NK-92 (cell line): ENCODE measurements around the gene CADM4.
"Not testable (repeated sequence)": the region's sequence is repeated elsewhere in the genome, so short reads cannot be mapped to it uniquely, and the experiment has no call there.

ENCODE experiments used
- DNase-seq: peaks from one replicate; lab custom pipeline; 2025; ENCODE audit not compliant: unreplicated experiment; lab: John Stamatoyannopoulos, UW

The CADM4 gene

GRCh38 chr19:43639519-43640423, at the start of gene CADM4:
CADM4 (minus strand) TSS chr19:43639850; CDS start chr19:43639790, 60 bp downstream.
- no peak for DNase-seq

- DNase-seq, result no peak
These were observed 48.5 kb upstream of the CADM4 start for GRCh38 chr19:43688059-43688701.

GRCh38 chr19:43687660-43687997, 48.0 kb upstream of the CADM4 start:
- DNase-seq, result no peak

- DNase-seq, result no peak
These were observed 44.7 kb upstream of the CADM4 start for GRCh38 chr19:43684326-43684725.

GRCh38 chr19:43683905-43684304, 44.3 kb upstream of the CADM4 start:
- DNase-seq, result no peak

GRCh38 chr19:43682824-43683661, 43.4 kb upstream of the CADM4 start:
- no peak for DNase-seq

GRCh38 chr19:43682269-43682668, 42.6 kb upstream of the CADM4 start:
- not testable (repeated sequence) for DNase-seq

- no peak for DNase-seq
These were observed 42.2 kb upstream of the CADM4 start for GRCh38 chr19:43681821-43682220.

- DNase-seq, result no peak
These were observed 39.0 kb upstream of the CADM4 start for GRCh38 chr19:43678512-43679261.

- DNase-seq, result no peak
These were observed 36.3 kb upstream of the CADM4 start for GRCh38 chr19:43675906-43676305.

GRCh38 chr19:43675269-43675879, 35.7 kb upstream of the CADM4 start:
- no peak for DNase-seq

- DNase-seq, result no peak
These were observed 34.9 kb upstream of the CADM4 start for GRCh38 chr19:43674596-43674995.

GRCh38 chr19:43674183-43674582, 34.5 kb upstream of the CADM4 start:
- DNase-seq, result no peak

- no peak for DNase-seq
These were observed 34.0 kb upstream of the CADM4 start for GRCh38 chr19:43673637-43674036.

GRCh38 chr19:43672061-43672679, 32.5 kb upstream of the CADM4 start:
- DNase-seq, result no peak

GRCh38 chr19:43668406-43669109, 28.9 kb upstream of the CADM4 start:
- peak; percentile 62 for DNase-seq

GRCh38 chr19:43667876-43668405, 28.3 kb upstream of the CADM4 start:
- no peak for DNase-seq

- DNase-seq, result no peak
These were observed 27.7 kb upstream of the CADM4 start for GRCh38 chr19:43667126-43667875.
